ENCODE measurements around the gene KLF9.

GRCh38 chr9:70425192-70425591 is 10.7 kb upstream of the KLF9 start:
- TF ChIP-seq CTCF (conservative IDR thresholded peaks at IDR 0.05 in 1 of 2, IDR thresholded peaks at IDR 0.05 in 1 of 2; ENCODE audit: low read depth in 1 of 2, low read length in 2 of 2) (no peak), EZH2 (IDR thresholded peaks at IDR 0.05; ENCODE audit: low read length, missing control alignments) (no peak)

All from fibroblast of lung (primary cell).